ENCODE data around the gene MCF2L. TPM values are rescaled to one million over a fixed set of nuclear protein-coding genes. Genes with fewer than 3 reads are reported as not detected.

Gene MCF2L
- total and polyA plus RNA-seq, 12 donors, result 29.6 to 99.8 (median 45.3) TPM

DNA sequence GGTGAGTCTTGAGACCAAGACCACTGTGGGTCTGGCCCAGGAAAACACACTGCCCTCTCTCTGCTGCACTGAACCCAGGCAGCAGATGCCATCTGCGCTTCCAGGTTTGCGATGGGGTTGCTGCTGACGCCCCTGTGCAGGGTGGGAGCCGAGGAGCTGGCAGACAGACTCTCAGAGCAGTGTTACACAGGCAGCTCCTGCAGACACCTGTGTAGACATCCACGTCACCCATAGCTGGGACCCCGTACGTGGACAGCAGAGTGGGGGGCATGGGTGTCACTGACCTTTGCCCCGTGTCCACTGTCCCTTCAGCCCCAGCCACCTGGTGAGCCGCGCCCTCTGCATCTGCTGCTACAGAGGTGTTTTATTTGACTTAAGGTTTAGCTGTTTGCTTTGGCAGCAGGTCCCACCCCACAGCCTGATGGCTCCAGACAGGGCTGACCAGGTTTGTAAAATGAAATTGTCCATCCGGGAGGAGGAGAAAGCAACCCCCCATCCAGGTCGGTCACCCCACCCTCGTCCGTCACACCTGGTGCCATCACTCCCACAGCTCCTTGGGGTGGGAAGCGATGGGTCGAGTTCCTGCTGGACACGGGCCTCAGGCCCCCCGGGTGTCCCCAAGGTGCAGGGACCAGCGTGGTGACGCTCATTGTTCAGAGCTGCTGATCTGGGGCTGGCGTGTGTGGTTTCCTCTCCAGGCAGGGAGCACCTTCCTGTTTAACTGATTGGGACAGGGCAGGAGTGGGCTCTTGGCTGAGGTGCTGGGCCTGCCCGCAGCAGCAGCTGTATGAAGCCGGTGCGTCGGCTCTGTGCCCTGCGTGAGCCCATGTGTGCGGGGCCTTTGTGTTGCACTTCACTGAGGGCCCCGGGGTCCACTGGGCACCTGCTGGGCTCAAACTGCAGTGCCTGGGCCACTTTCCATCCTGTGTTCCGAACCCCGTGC is 28.4 kb downstream of the MCF2L start:
- ATAC-seq, result peak in 4 of 8 donors; percentile 14 to 42 (median 20)
- H3K27me3 ChIP-seq, result peaks cover 0 to 24% (median 0%) of the 10 kb centered on the region in 7 donors
- WGBS, 2 donors, result 65 to 75% methylated on average over 30 of the region's 30 CpGs

GRCh38 chr13:112998521-112999280 is 29.7 kb downstream of the MCF2L start:
- DNase-seq, result no peak
- H3K27me3 ChIP-seq, result peaks cover 0 to 24% (median 0%) of the 10 kb centered on the region in 7 donors
- H3K4me1 ChIP-seq, result peaks cover 14 to 92% (median 55%) of the 10 kb centered on the region in 9 donors
- no peak overlapping the region for H3K4me3 ChIP-seq
- no peaks in the 10 kb centered on the region for H3K9me3 ChIP-seq
- 70 to 71% methylated on average over 23 of the region's 23 CpGs for WGBS, 2 donors
- peak overlapping the region in 2 of 10 donors; percentile 22 to 31 for H3K27ac ChIP-seq
- TF ChIP-seq, protein P1, sequence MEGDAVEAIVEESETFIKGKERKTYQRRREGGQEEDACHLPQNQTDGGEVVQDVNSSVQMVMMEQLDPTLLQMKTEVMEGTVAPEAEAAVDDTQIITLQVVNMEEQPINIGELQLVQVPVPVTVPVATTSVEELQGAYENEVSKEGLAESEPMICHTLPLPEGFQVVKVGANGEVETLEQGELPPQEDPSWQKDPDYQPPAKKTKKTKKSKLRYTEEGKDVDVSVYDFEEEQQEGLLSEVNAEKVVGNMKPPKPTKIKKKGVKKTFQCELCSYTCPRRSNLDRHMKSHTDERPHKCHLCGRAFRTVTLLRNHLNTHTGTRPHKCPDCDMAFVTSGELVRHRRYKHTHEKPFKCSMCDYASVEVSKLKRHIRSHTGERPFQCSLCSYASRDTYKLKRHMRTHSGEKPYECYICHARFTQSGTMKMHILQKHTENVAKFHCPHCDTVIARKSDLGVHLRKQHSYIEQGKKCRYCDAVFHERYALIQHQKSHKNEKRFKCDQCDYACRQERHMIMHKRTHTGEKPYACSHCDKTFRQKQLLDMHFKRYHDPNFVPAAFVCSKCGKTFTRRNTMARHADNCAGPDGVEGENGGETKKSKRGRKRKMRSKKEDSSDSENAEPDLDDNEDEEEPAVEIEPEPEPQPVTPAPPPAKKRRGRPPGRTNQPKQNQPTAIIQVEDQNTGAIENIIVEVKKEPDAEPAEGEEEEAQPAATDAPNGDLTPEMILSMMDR (IDR thresholded peaks at IDR 0.05), result no peak
- ATAC-seq, result peak in 1 of 8 donors; percentile 15
- intact Hi-C loops (cut with DNase I), result no loop called here
- peaks cover 0 to 9% (median 0%) of the 10 kb centered on the region in 9 donors for H3K36me3 ChIP-seq

More for the DNA sequence above, 28.4 kb downstream of the MCF2L start:
- no peak overlapping the region for H3K4me3 ChIP-seq
- H3K9me3 ChIP-seq, result no peaks in the 10 kb centered on the region
- H3K4me1 ChIP-seq, result peaks cover 13 to 96% (median 60%) of the 10 kb centered on the region in 9 donors
- intact Hi-C loops (cut with DNase I), result no loop called here
- DNase-seq, result no peak
- peak overlapping the region in 5 of 10 donors; percentile 27 to 53 (median 31) for H3K27ac ChIP-seq
- peaks cover 0 to 9% (median 0%) of the 10 kb centered on the region in 9 donors for H3K36me3 ChIP-seq
- TF ChIP-seq, protein P1 (IDR thresholded peaks at IDR 0.05), result no peak

DNA sequence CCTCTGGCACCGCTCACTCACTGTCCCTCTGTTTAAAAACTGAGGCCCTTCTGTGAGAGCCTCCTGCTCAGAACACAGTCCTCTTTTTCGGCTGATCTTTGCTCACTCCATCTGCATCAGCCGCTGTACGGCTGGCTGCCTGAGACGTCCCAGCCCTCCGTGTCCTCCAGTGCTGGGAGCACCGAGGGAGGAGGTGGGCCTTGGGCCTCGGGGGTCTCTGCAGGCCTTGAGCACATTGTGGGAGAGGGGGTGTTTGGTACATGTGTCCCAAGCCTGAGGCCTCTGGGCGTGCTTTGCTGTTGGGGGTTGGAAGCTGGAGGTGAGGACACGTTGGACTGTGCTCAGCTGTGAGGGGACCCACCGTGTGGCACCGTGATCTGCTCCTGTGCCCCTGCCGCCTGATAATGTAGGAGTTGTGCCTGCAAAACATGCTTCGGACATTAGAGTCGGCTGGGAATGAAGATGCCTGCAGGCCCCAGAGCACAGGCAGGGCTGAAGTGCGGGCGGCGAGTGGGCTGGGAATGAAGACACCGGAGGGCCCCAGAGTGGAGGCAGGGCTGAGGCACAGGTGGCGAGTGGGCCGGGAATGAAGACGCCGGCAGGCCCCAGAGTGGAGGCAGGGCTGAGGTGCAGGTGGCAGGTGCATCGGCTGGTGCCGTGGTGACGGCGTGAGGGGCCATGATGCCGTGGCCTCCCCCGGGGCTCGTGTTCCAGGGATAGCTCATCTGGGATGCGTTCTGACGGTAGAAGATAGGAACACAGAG is 30.6 kb downstream of the MCF2L start:
- 88 to 91% methylated on average over 32 of the region's 32 CpGs for WGBS, 2 donors
- intact Hi-C loops (cut with DNase I), result loop anchor here in 1 of 10 donors (10.0 kb wide), 1 partner anchor 45 kb away; no protein-coding TSS in a partner anchor
- DNase-seq (no peak), ATAC-seq (no peak)
- Histone ChIP-seq H3K36me3 (peaks cover 0 to 16% (median 0%) of the 10 kb centered on the region in 9 donors), H3K9me3 (no peaks in the 10 kb centered on the region), H3K27ac (no peak overlapping the region), H3K4me1 (peaks cover 14 to 83% (median 55%) of the 10 kb centered on the region in 9 donors), H3K4me3 (no peak overlapping the region), H3K27me3 (peaks cover 0 to 24% (median 0%) of the 10 kb centered on the region in 7 donors)
- TF ChIP-seq, protein P1 (IDR thresholded peaks at IDR 0.05), result no peak
